Fibroblast of lung (primary cell): ENCODE measurements around the gene MESD.

Experiments used
- CTCF ChIP-seq, 2 donors: IDR thresholded peaks in 1 of 2; conservative IDR thresholded peaks in 1 of 2; 1 replicate in 1 of 2; 2 replicates in 1 of 2; pipeline ENCODE4 v1.5.1; 2011 to 2012; ENCODE audit warnings: low read length in 2 of 2, control low read depth in 1 of 2, inconsistent platforms in 1 of 2, low read depth in 1 of 2, mild to moderate bottlenecking in 1 of 2
- EZH2 ChIP-seq: IDR thresholded peaks from 2 replicates; pipeline ENCODE4 v1.5.1; 2012; ENCODE audit warnings: low read length, control low read depth, mild to moderate bottlenecking; ENCODE audit errors: missing control alignments

GRCh38 chr15:80976851-80977250 lies 12.8 kb downstream of the MESD start:
- TF ChIP-seq CTCF (conservative IDR thresholded peaks at IDR 0.05 in 1 of 2, IDR thresholded peaks at IDR 0.05 in 1 of 2; ENCODE audit: low read depth in 1 of 2, low read length in 2 of 2) (no peak), EZH2 (no peak)
